Right ventricle myocardium inferior (tissue), 1 donor: Measurements from ENCODE around the gene SYN1. TPM values are rescaled to one million over a fixed set of nuclear protein-coding genes. Genes with fewer than 3 reads are reported as not detected.

Experiments
- ATAC-seq: fragments of 200-7000 bp; cut with Tn5 transposase; one replicate; pipeline ENCODE4 v1.9.1; 2020; ENCODE audit warnings: mild to moderate bottlenecking, moderate library complexity
- DNase-seq: peaks from one replicate; pipeline ENCODE4 v3.0.0; 2021; ENCODE audit errors: missing footprints
- intact Hi-C: fragments of 100-400 bp; cut with DNase I; formaldehyde crosslinking; loops from one replicate; pipeline ENCODE4 v1.11.0; 2022
- total RNA-seq: library from RNA; stranded (reverse); fragmentation: NEBNext Ultra II Directional; extraction: Animal tissue kit (Norgen Biotek cat#: 25700); gene quantifications from one replicate; pipeline ENCODE4 v1.2.1, GENCODE V29; 2021
- donor health status: DM: no; HTN: yes; CAD: no; lungs with severe emphysema.

SYN1 gene
- total RNA-seq, 1 donor from 2014 or later, result 11.1 TPM

DNA sequence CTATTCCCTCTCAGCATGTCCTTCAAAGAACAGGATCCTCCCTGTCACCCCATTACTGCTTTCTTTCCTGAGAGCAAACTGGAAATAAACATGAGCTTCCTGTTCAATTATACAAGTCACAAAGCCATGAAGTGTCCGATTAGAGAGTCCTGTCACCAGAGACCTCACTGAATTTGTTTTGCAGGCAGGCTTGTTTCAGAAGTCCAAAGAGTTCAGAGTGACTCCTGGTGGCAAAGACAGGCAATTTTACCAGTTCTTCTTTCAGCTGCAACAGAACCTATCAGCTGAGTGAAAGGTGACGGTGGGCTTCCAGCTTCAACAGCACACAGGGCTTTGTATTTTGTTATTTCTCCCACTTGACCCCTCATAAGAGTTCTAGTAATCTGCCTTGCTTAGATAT is 24.3 kb upstream of the SYN1 start:
- ATAC-seq (peak; percentile 52), DNase-seq (no peak)
- intact Hi-C loops, result loop anchor here (2.0 to 10.0 kb wide), 2 partner anchors 103 to 449 kb away; partner anchors contain the start of gene UBA1

DNA sequence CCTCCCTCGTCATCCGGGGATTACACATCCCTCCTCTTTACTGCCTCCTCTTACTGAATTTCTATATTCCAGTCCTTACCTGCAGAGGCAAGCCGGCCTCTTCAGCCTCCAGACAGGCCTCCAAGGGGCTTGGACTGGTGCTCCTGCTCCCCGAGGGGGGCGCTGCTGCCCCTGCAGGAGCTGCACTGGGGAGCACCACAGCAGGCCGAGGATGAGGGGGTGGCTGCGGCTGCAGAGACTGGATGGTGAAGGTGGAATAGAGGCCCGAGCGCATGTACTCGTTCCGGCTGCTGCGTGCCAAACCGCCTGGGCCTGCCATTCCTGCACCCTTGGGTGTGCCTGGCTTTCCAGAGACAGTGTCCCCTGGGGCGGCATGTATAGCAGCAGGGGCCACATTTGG is 19.2 kb upstream of the SYN1 start:
- ATAC-seq, result no peak
- intact Hi-C loops, result no loop called here

DNA sequence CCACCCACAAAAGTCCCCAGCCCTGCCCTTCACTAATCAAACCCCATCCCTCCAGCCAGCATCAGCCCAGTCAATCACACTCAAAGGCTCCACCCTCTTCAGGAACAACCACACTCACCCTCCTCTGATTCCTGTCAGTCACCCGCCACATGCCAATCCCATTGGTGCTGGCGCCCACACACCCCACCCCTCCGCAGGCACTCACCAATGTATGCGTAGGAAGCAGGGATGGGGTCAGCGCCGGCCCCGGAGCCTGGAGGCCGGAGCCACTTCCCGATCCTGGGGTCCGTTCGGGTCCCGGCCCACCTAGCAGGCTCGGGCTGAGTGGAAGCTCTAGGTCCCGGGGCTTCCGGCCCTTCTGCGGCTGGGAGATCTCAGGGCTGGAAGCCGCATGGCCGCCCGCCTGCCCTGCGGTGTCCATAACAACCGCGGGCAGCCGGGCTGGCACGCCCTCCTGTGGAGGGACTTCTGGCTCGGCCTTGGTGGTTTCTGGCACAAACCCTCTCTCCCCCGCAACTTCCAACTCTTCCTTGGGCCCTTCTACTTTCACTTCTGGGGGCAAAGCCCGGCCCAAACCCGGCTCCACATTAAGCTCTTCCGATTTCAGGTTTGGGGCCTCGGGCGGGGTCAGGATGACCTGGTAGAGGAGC is 18.0 kb upstream of the SYN1 start:
- ATAC-seq (peak; percentile 70), DNase-seq (peak; percentile 77)
- intact Hi-C loops, result no loop called here

More for the DNA sequence above, 19.2 kb upstream of the SYN1 start:
- no peak for DNase-seq

GRCh38 chrX:47634871-47635575 is 15.4 kb upstream of the SYN1 start:
- ATAC-seq (no peak), DNase-seq (no peak)
- intact Hi-C loops, result no loop called here

- intact Hi-C loops, result no loop called here
- ATAC-seq, result no peak
- no peak for DNase-seq
Observed at GRCh38 chrX:47633689-47634590, 14.3 kb upstream of the SYN1 start.

DNA sequence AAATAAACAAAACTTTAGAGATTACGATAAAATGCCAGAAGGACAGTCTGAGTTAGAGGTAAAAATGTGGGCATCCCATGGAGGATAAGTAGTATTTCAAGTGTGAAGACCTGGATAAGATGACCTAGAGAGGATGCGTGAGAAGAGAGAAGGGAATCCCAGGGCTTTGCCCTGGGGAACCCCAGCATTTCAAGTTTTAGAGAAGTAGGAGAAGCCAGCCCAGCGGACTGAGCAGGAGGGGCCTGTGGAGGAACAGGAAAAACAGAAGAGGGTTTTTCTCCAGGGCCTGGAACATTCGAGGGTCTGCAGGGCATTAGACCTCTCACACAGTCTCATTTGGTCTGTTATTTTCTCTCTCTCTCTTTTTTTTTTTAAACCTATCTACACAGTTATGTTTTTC is 13.0 kb upstream of the SYN1 start:
- intact Hi-C loops, result no loop called here
- ATAC-seq (no peak), DNase-seq (no peak)

DNA sequence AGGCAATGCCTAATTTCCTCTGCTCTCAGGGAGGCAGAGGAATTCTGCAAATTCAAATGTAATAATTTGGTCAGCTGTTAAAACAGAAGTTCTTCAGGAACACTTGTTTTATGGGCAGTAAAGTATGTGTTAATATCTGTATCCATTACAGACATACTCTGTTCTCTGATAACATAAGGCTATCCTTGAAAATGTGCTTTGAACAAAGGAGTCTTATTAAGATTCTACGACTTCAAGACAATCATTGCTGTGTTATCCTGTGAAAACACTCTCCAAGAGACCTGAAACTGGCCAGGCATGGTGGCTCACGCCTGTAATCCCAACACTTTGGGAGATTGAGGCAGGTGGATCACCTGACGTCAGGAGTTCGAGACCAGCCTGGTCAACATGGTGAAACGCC is 12.0 kb upstream of the SYN1 start:
- DNase-seq, result no peak
- no peak for ATAC-seq
- intact Hi-C loops, result no loop called here

DNA sequence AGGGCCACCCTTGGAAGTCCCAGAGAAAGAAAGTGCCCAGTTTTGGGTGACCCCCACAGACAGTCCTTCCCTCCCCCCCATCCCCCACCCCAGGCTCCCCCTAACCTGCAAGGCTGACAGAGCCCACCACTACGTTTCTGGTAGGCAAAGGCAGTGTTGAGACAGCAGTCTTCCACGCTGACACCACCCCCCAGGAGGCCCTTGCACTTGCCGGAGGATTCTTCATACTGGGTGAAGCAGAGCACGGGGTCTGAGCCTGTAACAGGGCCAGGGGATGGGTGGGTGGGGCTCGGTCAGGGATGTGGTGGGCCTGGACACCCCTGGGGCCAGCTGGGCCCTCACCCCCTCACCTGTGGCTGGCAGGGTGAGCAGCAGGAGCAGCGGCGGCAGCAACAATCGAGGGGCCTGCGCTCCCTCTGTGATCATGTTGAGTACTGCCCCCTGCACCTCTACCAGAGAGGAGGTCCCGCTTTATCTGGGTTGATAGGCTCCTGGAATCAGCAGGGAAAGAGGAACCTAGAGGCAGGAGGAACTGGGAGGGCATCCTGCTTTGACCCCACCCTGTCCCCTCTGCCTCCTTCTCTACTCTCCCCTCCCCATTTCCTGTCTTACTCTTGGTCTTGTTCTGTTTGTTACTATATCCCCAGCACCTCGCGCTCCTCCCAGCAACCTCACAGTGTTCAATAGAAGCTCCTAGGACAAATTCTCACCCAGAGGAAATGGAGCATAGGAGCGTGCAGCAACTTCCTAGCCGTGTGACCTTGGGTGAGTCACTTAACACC is 10.0 kb upstream of the SYN1 start, which contains the start of gene CFP:
CFP (minus strand) TSS at position 512 of the 782 bp plus-strand sequence; CDS start at position 426, 86 bp downstream.
- intact Hi-C loops, result no loop called here
- peak; percentile 46 for ATAC-seq
- DNase-seq, result peak; percentile 60

DNA sequence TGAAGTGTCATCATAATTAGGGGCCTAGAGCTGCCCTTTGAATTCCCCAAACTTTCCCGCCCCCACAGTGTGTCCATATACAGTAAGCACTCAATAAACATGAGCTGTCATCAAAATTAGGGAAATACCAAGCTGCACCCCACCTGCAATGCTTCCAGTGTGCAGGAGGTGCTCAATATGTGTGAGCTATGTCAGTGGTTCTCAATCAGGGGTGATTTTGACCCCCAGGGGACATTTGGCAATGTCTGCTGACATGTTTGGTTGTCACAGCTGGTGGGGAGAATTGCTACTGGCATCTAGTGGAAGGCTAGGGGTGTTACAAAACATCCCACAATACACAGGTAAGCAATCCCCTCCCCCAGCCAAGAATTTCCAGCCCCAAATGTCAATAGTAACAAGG is 9.3 kb upstream of the SYN1 start:
- intact Hi-C loops, result no loop called here
- ATAC-seq, result no peak
- no peak for DNase-seq

GRCh38 chrX:47625365-47625764 is 5.7 kb upstream of the SYN1 start:
- ATAC-seq (no peak), DNase-seq (no peak)
- intact Hi-C loops, result no loop called here

GRCh38 chrX:47623540-47624027 is 3.9 kb upstream of the SYN1 start:
- ATAC-seq (peak; percentile 46), DNase-seq (peak; percentile 69)
- intact Hi-C loops, result no loop called here

DNA sequence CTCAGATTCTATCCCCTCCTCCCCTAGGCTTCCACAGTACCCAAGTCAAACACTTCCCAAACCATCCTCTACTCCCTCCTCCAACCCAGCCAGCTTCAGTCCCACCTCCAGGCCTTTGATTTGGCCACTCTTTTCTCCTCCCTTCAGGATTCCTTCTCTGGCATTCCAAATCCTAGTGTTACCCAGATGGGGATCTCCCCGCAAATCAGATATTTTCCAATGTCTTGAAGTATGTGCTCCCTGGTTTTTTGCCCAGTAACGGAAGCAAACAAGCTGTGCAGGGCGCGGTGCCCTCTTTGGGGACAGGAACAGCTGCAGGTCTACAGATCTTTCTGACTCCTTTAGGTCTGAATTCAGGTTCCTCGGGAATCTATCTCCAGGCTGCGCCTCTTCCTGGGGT is 2.2 kb upstream of the SYN1 start:
- ATAC-seq, result no peak
- intact Hi-C loops, result no loop called here
- no peak for DNase-seq

GRCh38 chrX:47620303-47620685 is 637 bp upstream of the SYN1 start:
- DNase-seq, result no peak
- intact Hi-C loops, result no loop called here
- no peak for ATAC-seq

- ATAC-seq (no peak), DNase-seq (no peak)
- intact Hi-C loops, result no loop called here
Observed at GRCh38 chrX:47618923-47619485, 653 bp downstream of the SYN1 start.

DNA sequence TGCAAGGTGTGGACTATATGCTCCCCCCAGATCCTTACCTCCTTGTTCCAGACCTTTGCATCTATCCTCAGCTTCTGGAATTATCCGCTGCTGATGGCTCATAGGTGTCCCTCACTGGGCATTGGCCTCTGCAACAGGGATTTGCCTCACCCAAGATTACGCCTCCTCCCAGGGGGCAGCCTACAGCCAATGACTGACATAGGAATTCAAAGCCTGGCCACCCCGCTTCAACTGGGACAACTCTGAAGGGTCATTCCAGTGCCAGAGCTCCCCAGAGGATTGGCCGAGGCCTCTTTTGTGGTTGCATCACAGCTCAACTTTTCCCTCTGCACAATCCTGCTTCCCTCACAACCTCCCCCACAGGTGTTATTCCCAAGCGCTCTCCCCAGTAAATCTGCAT is 5.0 kb downstream of the SYN1 start:
- intact Hi-C loops, result no loop called here
- DNase-seq (no peak), ATAC-seq (no peak)

- no peak for DNase-seq
- ATAC-seq, result no peak
- intact Hi-C loops, result no loop called here
Observed at GRCh38 chrX:47613082-47613481, 6.6 kb downstream of the SYN1 start.

GRCh38 chrX:47612418-47612817 is 7.2 kb downstream of the SYN1 start:
- no peak for ATAC-seq
- DNase-seq, result no peak
- intact Hi-C loops, result no loop called here

GRCh38 chrX:47611926-47612325 is 7.7 kb downstream of the SYN1 start:
- ATAC-seq, result no peak
- no peak for DNase-seq
- intact Hi-C loops, result no loop called here
